ENCODE results near the gene LRRC45. TPM values are rescaled to one million over a fixed set of nuclear protein-coding genes. Genes with fewer than 3 reads are reported as not detected.

Gene LRRC45
- total RNA-seq, 1 donor = 22.0 TPM

- no peak overlapping the region for H3K4me3 ChIP-seq (ENCODE audit: low read depth, low read length)
- DNase-seq (ENCODE audit: low read depth) = peak; percentile 20
- TF ChIP-seq, protein P1, sequence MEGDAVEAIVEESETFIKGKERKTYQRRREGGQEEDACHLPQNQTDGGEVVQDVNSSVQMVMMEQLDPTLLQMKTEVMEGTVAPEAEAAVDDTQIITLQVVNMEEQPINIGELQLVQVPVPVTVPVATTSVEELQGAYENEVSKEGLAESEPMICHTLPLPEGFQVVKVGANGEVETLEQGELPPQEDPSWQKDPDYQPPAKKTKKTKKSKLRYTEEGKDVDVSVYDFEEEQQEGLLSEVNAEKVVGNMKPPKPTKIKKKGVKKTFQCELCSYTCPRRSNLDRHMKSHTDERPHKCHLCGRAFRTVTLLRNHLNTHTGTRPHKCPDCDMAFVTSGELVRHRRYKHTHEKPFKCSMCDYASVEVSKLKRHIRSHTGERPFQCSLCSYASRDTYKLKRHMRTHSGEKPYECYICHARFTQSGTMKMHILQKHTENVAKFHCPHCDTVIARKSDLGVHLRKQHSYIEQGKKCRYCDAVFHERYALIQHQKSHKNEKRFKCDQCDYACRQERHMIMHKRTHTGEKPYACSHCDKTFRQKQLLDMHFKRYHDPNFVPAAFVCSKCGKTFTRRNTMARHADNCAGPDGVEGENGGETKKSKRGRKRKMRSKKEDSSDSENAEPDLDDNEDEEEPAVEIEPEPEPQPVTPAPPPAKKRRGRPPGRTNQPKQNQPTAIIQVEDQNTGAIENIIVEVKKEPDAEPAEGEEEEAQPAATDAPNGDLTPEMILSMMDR (IDR thresholded peaks at IDR 0.05; ENCODE audit: insufficient read depth, low read length) = no peak
Measured at GRCh38 chr17:82013341-82013740, 9.8 kb upstream of the LRRC45 start.

DNA sequence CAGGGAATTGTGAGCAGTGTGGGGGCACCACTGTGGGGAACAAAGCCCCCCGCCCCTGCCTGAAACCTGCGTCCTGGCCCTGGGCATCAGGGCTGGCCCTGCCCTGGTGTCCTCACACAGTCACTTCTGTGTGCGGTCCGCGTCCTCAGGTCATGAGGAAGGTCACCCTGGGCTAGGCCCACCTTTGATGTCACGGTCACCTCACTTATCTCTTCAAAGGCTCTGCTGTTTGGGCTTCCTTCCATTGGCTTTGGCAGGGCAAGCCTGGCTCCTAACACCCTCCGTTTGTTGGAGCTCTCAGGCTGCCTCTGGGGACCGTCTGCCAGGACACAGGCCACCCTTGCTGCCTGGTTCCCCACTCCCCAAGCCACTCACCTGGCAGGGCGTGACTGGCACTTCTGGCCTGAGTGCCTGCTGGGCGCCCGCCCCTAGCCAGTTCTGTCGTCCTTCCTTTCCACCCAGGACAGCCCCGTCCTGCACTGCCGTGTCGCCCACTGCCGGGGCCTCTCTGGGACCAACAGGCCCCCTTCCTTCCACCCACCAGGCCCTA, 9.3 kb upstream of the LRRC45 start:
- DNase-seq (ENCODE audit: low read depth) = no peak
- no peak overlapping the region for H3K4me3 ChIP-seq (ENCODE audit: low read depth, low read length)
- TF ChIP-seq, protein P1 (IDR thresholded peaks at IDR 0.05; ENCODE audit: insufficient read depth, low read length) = no peak

- DNase-seq (ENCODE audit: low read depth) = no peak
- TF ChIP-seq, protein P1 (IDR thresholded peaks at IDR 0.05; ENCODE audit: insufficient read depth, low read length) = no peak
- H3K4me3 ChIP-seq (ENCODE audit: low read depth, low read length) = no peak overlapping the region
Measured at GRCh38 chr17:82014432-82014831, 8.7 kb upstream of the LRRC45 start.

DNA sequence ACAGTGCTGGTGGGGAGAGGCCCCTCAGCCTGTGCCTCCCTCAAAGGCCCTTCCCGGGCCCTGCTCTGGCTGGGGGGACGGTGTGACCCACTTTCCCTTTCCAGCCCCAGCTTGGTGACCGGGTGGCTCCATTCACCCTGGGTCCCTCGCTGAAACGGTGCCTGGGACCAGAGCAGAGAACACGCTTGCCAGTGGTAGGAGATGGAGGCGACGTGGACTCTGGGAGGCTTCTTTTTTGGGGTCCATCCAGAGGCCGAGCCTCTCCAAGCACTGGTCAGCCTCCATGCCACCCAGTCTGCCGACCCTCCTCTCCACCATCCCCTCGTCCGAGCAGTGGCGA, 8.2 kb upstream of the LRRC45 start:
- H3K4me3 ChIP-seq (ENCODE audit: low read depth, low read length) = no peak overlapping the region
- TF ChIP-seq, protein P1 (IDR thresholded peaks at IDR 0.05; ENCODE audit: insufficient read depth, low read length) = no peak
- no peak for DNase-seq (ENCODE audit: low read depth)

DNA sequence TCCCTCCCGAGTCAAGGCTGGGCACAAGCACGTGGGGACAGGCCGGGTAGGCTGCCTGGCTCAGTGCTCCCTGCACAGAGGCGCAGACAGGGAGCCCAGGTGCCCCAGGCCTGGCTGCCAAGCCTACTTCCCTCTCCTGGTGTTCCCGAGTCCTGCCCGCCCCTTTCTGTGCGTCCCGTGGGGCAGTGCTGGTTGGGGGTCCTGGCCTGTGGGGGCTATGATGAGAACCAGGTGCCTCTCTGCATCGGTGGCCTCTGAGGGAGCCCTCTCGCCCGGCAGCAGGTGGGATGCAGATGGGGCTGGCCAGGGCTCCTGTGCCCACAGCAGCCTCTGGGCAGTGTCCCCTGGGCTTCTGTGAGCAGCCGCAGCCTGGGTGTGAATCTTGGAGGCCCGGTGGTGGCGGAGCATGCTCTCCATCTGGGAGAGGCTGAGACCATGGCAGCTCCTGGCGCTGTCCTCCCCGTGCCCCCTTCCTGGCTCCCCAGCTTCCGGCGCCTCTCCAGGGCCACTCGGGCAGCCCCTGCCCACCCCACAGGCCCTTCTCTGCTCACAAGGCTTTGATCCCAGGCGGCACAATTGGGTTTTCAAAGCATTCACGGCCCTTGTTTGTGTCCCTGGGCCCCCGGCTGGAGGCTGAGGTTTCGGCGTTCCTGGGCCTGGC, 7.7 kb upstream of the LRRC45 start:
- no peak overlapping the region for H3K4me3 ChIP-seq (ENCODE audit: low read depth, low read length)
- DNase-seq (ENCODE audit: low read depth) = no peak
- TF ChIP-seq, protein P1 (IDR thresholded peaks at IDR 0.05; ENCODE audit: insufficient read depth, low read length) = no peak

DNA sequence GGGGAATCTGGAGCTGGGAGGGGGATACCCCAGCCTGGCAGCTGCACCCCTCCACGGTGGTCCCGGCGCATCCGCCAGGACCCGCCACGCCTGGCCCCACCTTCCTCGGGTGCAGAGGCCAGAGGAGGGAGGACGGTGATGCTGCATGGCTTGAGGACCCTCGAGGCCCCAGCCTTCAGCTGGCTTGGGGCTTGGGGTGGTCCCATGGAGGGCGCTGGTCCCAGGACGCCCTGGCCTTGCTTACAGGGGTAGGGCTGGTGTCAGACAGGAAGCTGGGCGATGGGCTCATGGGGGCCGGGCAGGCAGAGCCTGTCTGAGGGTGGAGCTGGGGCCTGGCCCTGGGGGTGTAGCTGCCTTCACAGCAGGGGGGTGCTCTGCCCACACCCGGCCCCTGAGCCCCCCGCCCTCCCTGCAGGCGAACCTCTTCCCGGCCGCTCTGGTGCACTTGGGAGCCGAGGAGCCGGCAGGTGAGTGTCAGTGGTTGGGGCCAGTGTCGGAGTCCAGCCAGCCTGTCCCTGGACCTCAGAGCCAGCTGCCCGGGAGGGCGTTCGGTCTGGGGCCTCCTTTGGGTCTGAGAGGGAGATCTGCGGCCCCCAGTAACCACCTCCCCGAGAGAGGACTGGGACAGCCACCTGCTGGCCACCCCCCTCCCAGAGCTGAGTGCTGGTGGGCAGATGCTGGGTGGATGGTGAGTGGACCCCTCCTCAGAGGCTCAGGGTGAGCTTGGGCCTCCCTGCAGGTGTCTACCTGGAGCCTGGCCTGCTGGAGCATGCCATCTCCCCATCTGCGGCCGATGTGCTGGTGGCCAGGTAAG, 6.8 kb upstream of the LRRC45 start:
- TF ChIP-seq, protein P1 (IDR thresholded peaks at IDR 0.05; ENCODE audit: insufficient read depth, low read length) = no peak
- no peak overlapping the region for H3K4me3 ChIP-seq (ENCODE audit: low read depth, low read length)
- DNase-seq (ENCODE audit: low read depth) = no peak

Measured in fibroblast of the aortic adventitia (primary cell).